Activated naive CD4-positive, alpha-beta T cell treated with anti-CD3 and anti-CD28 coated beads, Interleukin-2, amount 50 U/mL, for 24 hours (primary cell): ENCODE results near the gene G2E3.
"Not testable (repeated sequence)": the region's sequence is repeated elsewhere in the genome, so short reads cannot be mapped to it uniquely, and the experiment has no call there.

Source experiments
- H3K27ac Mint-ChIP-seq: one replicate; pipeline ENCODE4 v1.8.0; 2021; ENCODE audit warnings: mild to moderate bottlenecking, mixed read lengths
- H3K27me3 Mint-ChIP-seq: one replicate; pipeline ENCODE4 v1.8.0; 2021; ENCODE audit warnings: mixed read lengths
- H3K36me3 Mint-ChIP-seq: one replicate; pipeline ENCODE4 v1.8.0; 2021; ENCODE audit warnings: mixed read lengths
- H3K4me1 Mint-ChIP-seq: one replicate; pipeline ENCODE4 v1.8.0; 2021; ENCODE audit warnings: mixed read lengths
- H3K4me3 Mint-ChIP-seq: one replicate; pipeline ENCODE4 v1.8.0; 2021; ENCODE audit warnings: mild to moderate bottlenecking, mixed read lengths
- H3K9me3 Mint-ChIP-seq: one replicate; pipeline ENCODE4 v1.8.0; 2021; ENCODE audit warnings: mixed read lengths

Gene G2E3

DNA sequence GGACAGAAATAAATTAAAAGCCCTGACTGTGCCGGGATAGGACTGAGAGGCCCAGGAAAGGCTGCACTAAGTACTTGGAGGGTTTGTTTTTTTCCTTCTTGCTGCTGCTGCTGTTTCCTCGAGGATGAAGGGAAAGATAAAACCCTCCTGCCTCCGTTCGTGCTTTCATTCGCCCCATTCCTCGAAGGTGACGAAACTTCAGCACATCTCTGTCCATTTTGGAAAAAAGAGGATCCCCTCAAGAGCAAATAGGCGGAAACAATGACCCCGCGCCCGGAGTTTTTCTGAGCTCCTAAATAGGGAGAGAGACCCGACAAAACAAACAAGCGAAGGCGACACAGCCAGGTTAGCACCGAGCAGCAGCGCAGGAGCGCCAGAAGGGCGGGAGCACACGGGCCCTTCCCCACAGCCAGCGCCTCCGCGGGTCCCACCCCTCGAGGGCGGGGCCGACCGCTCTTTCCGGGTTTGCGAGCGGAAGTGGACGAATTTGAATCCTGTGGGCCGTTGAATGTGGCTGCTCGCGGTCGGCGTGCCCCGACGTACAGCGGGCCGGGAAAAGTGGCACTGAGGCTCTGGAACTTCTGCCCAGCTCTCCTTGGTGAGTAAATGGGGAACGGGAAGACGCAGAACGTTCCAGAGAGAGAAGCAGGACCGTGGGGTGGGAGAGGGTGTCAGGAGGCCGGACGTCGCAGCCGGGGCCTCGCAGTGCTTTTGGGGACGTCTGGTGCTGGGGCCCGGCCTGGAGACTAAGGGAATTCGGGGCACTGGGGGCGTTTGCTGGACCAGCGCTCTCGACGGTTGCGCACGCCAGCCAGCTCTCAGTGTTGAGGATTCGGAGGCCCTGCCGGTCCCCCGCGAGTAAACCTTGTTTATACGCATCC is at the start of gene G2E3:
TSS of gene G2E3 (plus strand) at position 484 of the 881 bp plus-strand sequence. CDS start 21,922 bp downstream, outside the sequence.
- H3K27ac Mint-ChIP-seq: peak within 1 kb of the TSS; percentile 99
- no peaks in the 10 kb centered on the region for H3K27me3 Mint-ChIP-seq
- no peaks in the 10 kb centered on the region for H3K9me3 Mint-ChIP-seq
- H3K36me3 Mint-ChIP-seq: peaks cover 5% of the 10 kb centered on the region
- H3K4me3 Mint-ChIP-seq: peak within 1 kb of the TSS; percentile 99
- H3K4me1 Mint-ChIP-seq: peaks cover 34% of the 10 kb centered on the region

DNA sequence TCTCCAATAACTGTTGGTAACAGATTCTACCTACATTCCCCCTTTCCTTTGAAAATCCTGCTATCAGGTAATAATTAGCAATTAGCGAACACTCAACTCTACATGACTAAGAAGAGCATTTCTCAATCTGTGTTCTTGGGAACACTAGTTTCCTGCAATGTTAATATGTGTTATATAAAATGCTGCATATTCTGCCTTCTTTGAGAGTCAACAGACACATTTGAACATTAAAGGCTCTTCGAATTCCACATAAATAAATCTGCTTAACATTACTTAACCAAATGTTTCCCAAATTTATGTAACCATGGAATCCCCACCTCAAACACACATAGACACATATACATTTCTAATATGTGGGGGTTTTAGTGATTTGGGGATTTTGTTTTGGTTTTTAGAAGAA is 41.2 kb upstream of the G2E3 start:
- Mint-ChIP-seq H3K4me1 (peaks cover 14% of the 10 kb centered on the region), H3K27ac (no peak overlapping the region), H3K27me3 (peaks cover 5% of the 10 kb centered on the region), H3K4me3 (no peak overlapping the region), H3K9me3 (no peaks in the 10 kb centered on the region), H3K36me3 (no peaks in the 10 kb centered on the region)

DNA sequence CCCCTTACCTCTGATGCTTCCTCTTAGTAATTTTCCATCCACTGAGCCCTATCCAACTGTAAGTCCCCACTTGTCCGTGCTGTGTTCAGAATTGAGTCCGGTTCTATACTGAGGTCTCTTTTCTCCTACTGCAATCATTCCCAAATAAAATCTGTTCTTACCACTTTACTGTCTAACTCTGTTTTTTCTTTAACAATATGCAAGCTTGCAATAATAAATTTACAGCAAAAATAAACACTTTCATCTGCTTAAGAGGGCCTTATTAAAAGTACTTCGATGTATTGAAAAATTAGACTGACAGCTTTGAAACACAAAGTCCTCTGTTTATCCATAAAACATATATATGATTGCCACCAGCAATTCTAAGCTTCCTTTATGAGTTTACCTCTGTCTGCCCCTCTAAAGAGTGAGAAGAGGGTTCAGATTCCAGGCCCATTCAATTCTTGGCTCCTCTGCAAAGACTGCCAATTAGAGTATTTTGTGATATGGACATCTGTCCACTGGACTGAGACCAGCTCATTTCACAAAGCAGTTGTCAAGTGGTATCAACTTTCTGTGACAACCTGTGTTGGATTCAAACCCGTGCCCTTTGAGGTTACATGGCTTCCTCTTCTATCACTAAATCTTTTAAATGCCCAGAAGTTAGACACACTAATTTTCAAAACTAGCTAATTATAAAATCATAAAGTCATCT is 39.9 kb upstream of the G2E3 start:
- H3K27me3 Mint-ChIP-seq: peaks cover 4% of the 10 kb centered on the region
- H3K4me3 Mint-ChIP-seq: no peak overlapping the region
- peaks cover 14% of the 10 kb centered on the region for H3K4me1 Mint-ChIP-seq
- H3K9me3 Mint-ChIP-seq: no peaks in the 10 kb centered on the region
- H3K36me3 Mint-ChIP-seq: no peaks in the 10 kb centered on the region
- H3K27ac Mint-ChIP-seq: no peak overlapping the region

GRCh38 chr14:30519961-30520360 is 39.0 kb upstream of the G2E3 start:
- no peaks in the 10 kb centered on the region for H3K36me3 Mint-ChIP-seq
- peaks cover 14% of the 10 kb centered on the region for H3K4me1 Mint-ChIP-seq
- H3K27me3 Mint-ChIP-seq: peaks cover 1% of the 10 kb centered on the region
- H3K9me3 Mint-ChIP-seq: no peaks in the 10 kb centered on the region
- no peak overlapping the region for H3K4me3 Mint-ChIP-seq
- no peak overlapping the region for H3K27ac Mint-ChIP-seq

DNA sequence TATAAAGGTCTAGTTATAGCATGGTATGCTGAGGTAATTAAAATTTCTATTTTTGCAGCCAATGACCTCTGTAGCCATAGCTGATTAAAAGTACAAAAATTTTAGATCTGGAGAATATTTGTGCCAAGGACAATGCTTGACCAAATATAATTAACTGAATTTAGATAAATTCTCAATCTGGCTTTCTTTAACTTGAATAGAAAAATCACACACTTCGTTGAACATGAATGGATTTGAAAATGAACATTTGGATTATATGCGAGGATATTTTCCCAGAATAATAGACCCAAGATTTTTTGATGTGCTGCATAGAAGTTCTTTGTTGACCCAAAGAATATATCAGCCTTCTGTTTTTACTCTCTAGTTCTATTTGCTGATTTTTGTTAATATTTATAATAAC is 38.4 kb upstream of the G2E3 start:
- no peaks in the 10 kb centered on the region for H3K36me3 Mint-ChIP-seq
- H3K27me3 Mint-ChIP-seq: peaks cover 1% of the 10 kb centered on the region
- H3K27ac Mint-ChIP-seq: no peak overlapping the region
- peaks cover 14% of the 10 kb centered on the region for H3K4me1 Mint-ChIP-seq
- no peaks in the 10 kb centered on the region for H3K9me3 Mint-ChIP-seq
- H3K4me3 Mint-ChIP-seq: no peak overlapping the region

DNA sequence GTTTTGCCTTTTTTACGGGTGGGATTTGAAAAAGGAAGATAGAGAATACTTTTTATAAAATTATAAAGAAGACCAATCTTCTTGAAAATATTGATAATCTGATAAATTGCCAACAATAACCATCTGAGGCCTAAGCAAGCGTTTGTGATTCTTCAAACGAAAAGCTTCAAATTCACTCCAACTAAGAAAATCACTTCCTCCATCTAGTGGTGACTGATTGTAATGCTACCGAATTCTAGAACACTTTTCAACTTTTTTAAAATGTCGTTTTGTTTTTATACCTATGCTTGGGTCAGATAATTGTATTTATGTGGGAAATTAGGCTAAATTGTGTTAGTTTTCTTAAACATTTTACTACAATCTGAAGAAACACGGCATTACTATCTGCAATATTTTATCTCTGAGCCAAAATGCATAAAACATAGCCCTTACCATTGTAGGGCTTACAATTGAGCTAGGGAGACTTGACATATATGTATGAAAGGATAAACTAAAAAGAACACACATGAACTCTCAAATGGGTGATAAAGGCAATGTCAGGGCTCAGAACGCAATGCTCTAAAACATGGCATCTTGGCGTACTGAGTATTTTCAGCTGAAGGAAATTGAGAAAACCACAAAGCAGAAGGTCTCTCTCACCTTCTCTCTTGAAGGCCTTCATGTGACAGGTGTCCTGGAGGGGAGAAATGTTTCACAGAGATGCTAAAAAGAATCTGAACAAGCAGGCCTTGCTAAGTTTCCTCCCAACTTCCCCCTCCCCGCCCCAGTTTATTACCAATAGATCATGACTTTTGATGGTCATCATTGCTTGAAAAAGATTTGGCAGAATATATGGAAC is 36.8 kb upstream of the G2E3 start:
- Mint-ChIP-seq H3K27ac (peak overlapping the region; percentile 3), H3K4me3 (peak overlapping the region; percentile 8), H3K36me3 (no peaks in the 10 kb centered on the region), H3K9me3 (no peaks in the 10 kb centered on the region), H3K27me3 (no peaks in the 10 kb centered on the region), H3K4me1 (peaks cover 14% of the 10 kb centered on the region)

DNA sequence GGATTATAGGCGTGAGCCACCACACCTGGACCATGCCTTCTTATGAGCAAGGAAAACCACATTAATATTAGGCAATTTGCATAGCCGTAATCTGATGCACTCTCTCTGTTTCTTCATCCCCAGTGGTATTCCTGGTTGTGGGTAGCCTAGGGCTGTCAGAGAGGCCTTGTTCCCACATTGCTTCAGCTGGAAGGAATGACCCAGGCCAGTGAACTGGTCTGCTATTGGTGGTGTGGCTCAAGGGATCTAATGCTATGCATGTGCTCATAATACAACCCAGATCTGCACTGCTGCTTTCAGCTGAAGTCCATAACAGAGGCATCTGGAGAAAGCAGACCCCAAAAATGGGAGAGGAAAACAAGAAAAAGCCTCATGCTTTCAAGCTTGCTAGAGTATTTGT is 33.1 kb upstream of the G2E3 start:
- Mint-ChIP-seq H3K36me3 (no peaks in the 10 kb centered on the region), H3K4me3 (no peak overlapping the region), H3K27me3 (no peaks in the 10 kb centered on the region), H3K4me1 (peaks cover 14% of the 10 kb centered on the region), H3K27ac (no peak overlapping the region), H3K9me3 (no peaks in the 10 kb centered on the region)

DNA sequence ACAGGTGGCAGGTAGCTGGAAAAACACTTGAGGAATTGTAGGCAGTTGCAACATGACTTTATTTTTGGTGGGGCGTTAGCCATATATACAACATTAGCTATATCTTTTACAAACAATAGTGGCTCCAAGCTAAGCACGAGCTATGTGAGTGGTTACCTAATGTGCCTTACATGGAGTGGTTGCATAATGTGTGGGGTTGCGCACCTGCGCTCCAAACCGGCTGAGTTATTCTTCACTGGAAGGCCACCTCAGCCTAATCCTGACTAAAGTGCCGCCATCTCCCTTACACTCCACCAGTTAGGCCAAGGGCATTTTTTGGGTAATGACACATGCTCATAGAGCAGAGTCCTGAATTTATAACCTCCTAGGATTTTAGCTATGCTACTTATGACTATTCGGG is 31.8 kb upstream of the G2E3 start:
- Mint-ChIP-seq H3K27me3 (no peaks in the 10 kb centered on the region), H3K4me1 (peaks cover 4% of the 10 kb centered on the region), H3K4me3 (no peak overlapping the region), H3K9me3 (no peaks in the 10 kb centered on the region), H3K36me3 (no peaks in the 10 kb centered on the region), H3K27ac (no peak overlapping the region)

DNA sequence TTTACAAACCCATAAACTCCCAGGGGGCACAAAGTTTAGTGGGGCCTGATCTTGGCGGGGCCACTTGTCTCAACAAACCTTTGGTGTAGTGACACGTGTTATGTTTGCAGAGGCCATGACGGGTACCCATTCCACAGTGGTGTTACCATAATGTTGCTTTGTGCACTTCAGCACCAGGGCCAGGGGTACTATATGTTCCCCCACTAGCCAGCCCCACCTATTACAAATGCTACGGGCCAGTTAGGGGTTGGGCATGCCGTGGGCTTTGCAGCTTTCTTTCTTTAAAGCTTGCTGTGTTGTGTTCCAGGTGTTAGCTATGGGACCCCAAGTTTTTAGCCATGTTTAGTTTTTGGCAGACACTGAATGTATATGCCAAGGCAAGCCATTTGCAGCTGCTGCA is 30.8 kb upstream of the G2E3 start:
- H3K27me3 Mint-ChIP-seq: no peaks in the 10 kb centered on the region
- no peaks in the 10 kb centered on the region for H3K4me1 Mint-ChIP-seq
- H3K9me3 Mint-ChIP-seq: no peaks in the 10 kb centered on the region
- H3K4me3 Mint-ChIP-seq: no peak overlapping the region
- no peak overlapping the region for H3K27ac Mint-ChIP-seq
- no peaks in the 10 kb centered on the region for H3K36me3 Mint-ChIP-seq

GRCh38 chr14:30528778-30529642 is 29.9 kb upstream of the G2E3 start:
- H3K9me3 Mint-ChIP-seq: no peaks in the 10 kb centered on the region
- no peak overlapping the region for H3K4me3 Mint-ChIP-seq
- H3K36me3 Mint-ChIP-seq: no peaks in the 10 kb centered on the region
- H3K27me3 Mint-ChIP-seq: no peaks in the 10 kb centered on the region
- no peaks in the 10 kb centered on the region for H3K4me1 Mint-ChIP-seq
- no peak overlapping the region for H3K27ac Mint-ChIP-seq

GRCh38 chr14:30532264-30532663 is 26.7 kb upstream of the G2E3 start:
- no peak overlapping the region for H3K27ac Mint-ChIP-seq
- peaks cover 1% of the 10 kb centered on the region for H3K36me3 Mint-ChIP-seq
- no peak overlapping the region for H3K4me3 Mint-ChIP-seq
- H3K9me3 Mint-ChIP-seq: no peaks in the 10 kb centered on the region
- no peaks in the 10 kb centered on the region for H3K4me1 Mint-ChIP-seq
- H3K27me3 Mint-ChIP-seq: peaks cover 3% of the 10 kb centered on the region

DNA sequence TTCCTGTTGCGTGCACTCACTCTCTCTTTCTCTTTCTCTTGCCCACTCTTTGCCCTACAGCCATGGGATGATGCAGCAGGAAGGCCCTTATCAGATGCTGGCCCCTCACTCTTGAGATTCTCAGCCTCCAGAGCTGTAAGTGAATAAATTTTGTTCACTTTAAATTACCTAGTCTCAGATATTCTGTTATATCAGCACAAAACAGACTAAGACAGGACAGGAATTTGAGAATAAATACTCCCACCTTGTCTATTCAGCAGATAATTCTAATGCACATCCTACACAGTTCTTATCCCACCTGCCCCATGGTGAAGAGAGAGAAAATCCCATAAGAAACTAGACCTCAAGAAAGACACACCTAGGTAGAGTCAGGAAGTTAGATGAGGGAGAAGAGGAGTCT is 25.8 kb upstream of the G2E3 start:
- Mint-ChIP-seq H3K36me3 (peaks cover 1% of the 10 kb centered on the region), H3K4me3 (no peak overlapping the region), H3K27me3 (peaks cover 9% of the 10 kb centered on the region), H3K4me1 (no peaks in the 10 kb centered on the region), H3K9me3 (no peaks in the 10 kb centered on the region), H3K27ac (no peak overlapping the region)

DNA sequence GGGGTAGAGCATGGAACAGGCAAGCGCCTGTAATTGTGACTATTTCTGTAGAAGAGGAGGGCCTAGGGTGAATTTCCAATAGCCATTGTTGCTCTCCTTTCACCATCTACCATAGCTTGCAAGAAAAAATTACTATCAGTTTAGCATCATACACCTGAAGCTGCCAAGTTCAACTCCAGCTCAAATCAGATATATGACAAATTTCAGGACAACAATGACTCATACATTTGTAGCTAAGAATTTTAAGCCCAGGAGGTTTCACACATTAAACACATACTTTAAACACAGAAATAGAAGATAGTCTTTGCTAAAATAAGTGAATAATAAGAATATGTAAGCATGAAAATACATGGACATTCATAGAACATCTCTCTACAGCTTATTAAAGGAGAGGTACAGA is 17.6 kb upstream of the G2E3 start:
- Mint-ChIP-seq H3K27me3 (peaks cover 11% of the 10 kb centered on the region), H3K4me1 (no peaks in the 10 kb centered on the region), H3K36me3 (no peaks in the 10 kb centered on the region), H3K9me3 (no peaks in the 10 kb centered on the region), H3K4me3 (no peak overlapping the region), H3K27ac (no peak overlapping the region)

GRCh38 chr14:30546735-30547134 is 12.2 kb upstream of the G2E3 start:
- H3K36me3 Mint-ChIP-seq, H3K27ac Mint-ChIP-seq, H3K9me3 Mint-ChIP-seq, H3K4me1 Mint-ChIP-seq, H3K4me3 Mint-ChIP-seq: not testable (repeated sequence)
- H3K27me3 Mint-ChIP-seq: peaks cover 11% of the 10 kb centered on the region
